ENCODE data around the gene CPEB2. TPM values are rescaled to one million over a fixed set of nuclear protein-coding genes. Genes with fewer than 3 reads are reported as not detected.

CPEB2 gene
- total and polyA plus RNA-seq, 9 of the 15 experiments (the other 6 are each of a cell fraction or from before 2014, with no cell fraction given), result 0.39 to 3.0 (median 1.4) TPM

GRCh38 chr4:14961292-14961691 is 41.0 kb upstream of the CPEB2 start:
- Histone ChIP-seq H3K79me2 (ENCODE audit: control insufficient read depth, insufficient read depth, low read length) (no peaks in the 10 kb centered on the region), H3K9me1 (ENCODE audit: control insufficient read depth, insufficient read depth, low read length) (no peaks in the 10 kb centered on the region), H3K4me2 (ENCODE audit: insufficient read depth, low read length) (no peak overlapping the region), H3K27ac (ENCODE audit: extremely low read depth, low read depth, low read length) (no peak overlapping the region), H4K20me1 (replicated peaks; ENCODE audit: control insufficient read depth, insufficient read depth, low read length) (no peaks in the 10 kb centered on the region), H3K4me1 (replicated peaks in 1 of 2; ENCODE audit: control insufficient read depth in 2 of 2, insufficient read depth in 2 of 2, low read length in 2 of 2) (no peaks in the 10 kb centered on the region), H3K27me3 (ENCODE audit: control insufficient read depth in 2 of 2, insufficient read depth in 2 of 2, low read length in 2 of 2) (no peaks in the 10 kb centered on the region), H2AFZ (ENCODE audit: low read depth, low read length) (no peak overlapping the region), H3K9ac (ENCODE audit: insufficient read depth in 1 of 2, low read depth in 2 of 2, low read length in 2 of 2) (no peak overlapping the region), H3K9me3 (replicated peaks; ENCODE audit: control insufficient read depth, insufficient read depth, low read depth, low read length) (no peaks in the 10 kb centered on the region), H3K36me3 (ENCODE audit: control insufficient read depth, insufficient read depth, low read length) (no peaks in the 10 kb centered on the region), H3K4me3 (no peak overlapping the region)
- no TSS peak for BruUV-seq (replicated peaks)
- CTCF ChIA-PET (ENCODE audit: low intra/inter-chr PET ratio), result no interaction called here
- POLR2A ChIA-PET, result interaction anchor here (1.0 kb wide), 2 partner anchors 15 to 42 kb away, joined by 3 read pairs; no protein-coding TSS in a partner anchor
- FAIRE-seq, result no peak
- no peak for ATAC-seq
- no peak for DNase-seq (ENCODE audit: extremely low read depth in 1 of 4, low spot score in 3 of 4)
- intact Hi-C loops (cut with micrococcal nuclease) (no loop called here), in situ Hi-C loops (cut with MboI) (no loop called here)
- no peak for TF ChIP-seq ZKSCAN1 (IDR thresholded peaks at IDR 0.05; ENCODE audit: low read depth, low read length)
- no peak for TF ChIP-seq FOXM1 (IDR thresholded peaks at IDR 0.05; ENCODE audit: low read depth)
- TF ChIP-seq FOXM1 (CRISPR knock-in tag; IDR thresholded peaks at IDR 0.05; ENCODE audit: low read depth), result no peak
- no peak for TF ChIP-seq NCOA6 (IDR thresholded peaks at IDR 0.05)
- no peak for TF ChIP-seq ZSCAN29 (IDR thresholded peaks at IDR 0.05)
- no peak for TF ChIP-seq PBX2 (CRISPR knock-in tag; IDR thresholded peaks at IDR 0.05; ENCODE audit: low read depth)
- no peak for TF ChIP-seq PBX2 (tag; conservative IDR thresholded peaks at IDR 0.05; ENCODE audit: low read depth)
- no peak for TF ChIP-seq ZNF354B (CRISPR knock-in tag; IDR thresholded peaks at IDR 0.05)
- no peak for TF ChIP-seq HBP1 (CRISPR knock-in tag; IDR thresholded peaks at IDR 0.05)
- TF ChIP-seq SPI1 (IDR thresholded peaks at IDR 0.05; ENCODE audit: borderline replicate concordance, low read depth, low read length), result no peak
- no peak for TF ChIP-seq CHD4 (IDR thresholded peaks at IDR 0.05; ENCODE audit: insufficient read depth, insufficient replicate concordance, low read depth, low read length, poor library complexity, severe bottlenecking)
- no peak for TF ChIP-seq SRSF1 (IDR thresholded peaks at IDR 0.05; ENCODE audit: low read depth, low read length)
- TF ChIP-seq ARID4B (CRISPR knock-in tag; IDR thresholded peaks at IDR 0.05), result no peak
- no peak for TF ChIP-seq KLF1 (tag; IDR thresholded peaks at IDR 0.05)
- no peak for TF ChIP-seq POLR2AphosphoS5 (IDR thresholded peaks at IDR 0.05; ENCODE audit: control insufficient read depth, insufficient read depth, low read depth, low read length)
